Glomerular endothelial cell (primary cell): ENCODE results near the gene IRF4. TPM values are rescaled to one million over a fixed set of nuclear protein-coding genes. Genes with fewer than 3 reads are reported as not detected.

Experiments used
- DNase-seq: peaks from one replicate; pipeline ENCODE4 v3.0.0-alpha.2; 2011; ENCODE audit warnings: low read depth, low spot score; ENCODE audit errors: extremely low read depth
- total RNA-seq: library from RNA; depleted of rRNA; stranded (reverse); fragments of >200 nt; gene quantifications from 2 replicates; pipeline ENCODE4 v1.2.3, GENCODE V29; 2015

Gene IRF4
- total RNA-seq, 1 donor from 2014 or later: not detected

DNA sequence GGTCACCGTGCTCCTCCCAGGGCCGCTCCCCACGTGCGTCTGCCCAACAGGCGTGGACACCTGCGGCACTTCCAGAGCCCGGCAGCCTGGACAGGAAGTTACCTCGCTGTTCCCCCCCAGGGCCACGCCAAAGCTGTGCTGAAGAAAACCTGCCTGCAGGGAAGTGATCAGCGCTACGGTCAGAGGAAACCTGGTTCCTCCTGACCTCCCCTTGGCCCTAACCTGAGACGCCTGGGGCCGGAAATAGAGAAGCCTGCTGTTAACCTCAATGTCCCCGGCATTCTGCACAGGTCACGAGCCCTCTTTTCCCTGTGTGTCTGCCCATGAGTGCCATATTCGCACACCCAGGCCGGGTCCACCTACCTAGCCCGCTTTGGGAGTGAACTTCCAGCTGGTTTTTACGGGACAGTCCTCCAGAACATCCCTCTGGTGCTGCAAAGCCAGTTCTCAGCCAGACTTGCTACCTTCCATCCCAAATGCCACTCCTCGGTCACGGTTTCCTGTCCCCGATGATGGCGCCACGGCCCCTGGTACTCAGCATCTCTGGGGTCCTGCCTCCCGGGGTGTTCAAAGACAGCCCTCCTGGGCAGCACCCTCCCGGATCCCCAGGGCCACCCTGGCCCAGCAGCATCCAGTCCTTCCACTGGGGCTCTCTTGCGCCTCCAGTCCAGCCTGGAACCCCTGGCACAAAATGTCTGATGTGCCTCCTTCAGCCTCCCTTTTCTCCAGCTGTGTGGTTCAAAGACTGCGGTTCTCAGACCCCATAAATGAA, 12.0 kb upstream of the IRF4 start:
- no peak for DNase-seq

DNA sequence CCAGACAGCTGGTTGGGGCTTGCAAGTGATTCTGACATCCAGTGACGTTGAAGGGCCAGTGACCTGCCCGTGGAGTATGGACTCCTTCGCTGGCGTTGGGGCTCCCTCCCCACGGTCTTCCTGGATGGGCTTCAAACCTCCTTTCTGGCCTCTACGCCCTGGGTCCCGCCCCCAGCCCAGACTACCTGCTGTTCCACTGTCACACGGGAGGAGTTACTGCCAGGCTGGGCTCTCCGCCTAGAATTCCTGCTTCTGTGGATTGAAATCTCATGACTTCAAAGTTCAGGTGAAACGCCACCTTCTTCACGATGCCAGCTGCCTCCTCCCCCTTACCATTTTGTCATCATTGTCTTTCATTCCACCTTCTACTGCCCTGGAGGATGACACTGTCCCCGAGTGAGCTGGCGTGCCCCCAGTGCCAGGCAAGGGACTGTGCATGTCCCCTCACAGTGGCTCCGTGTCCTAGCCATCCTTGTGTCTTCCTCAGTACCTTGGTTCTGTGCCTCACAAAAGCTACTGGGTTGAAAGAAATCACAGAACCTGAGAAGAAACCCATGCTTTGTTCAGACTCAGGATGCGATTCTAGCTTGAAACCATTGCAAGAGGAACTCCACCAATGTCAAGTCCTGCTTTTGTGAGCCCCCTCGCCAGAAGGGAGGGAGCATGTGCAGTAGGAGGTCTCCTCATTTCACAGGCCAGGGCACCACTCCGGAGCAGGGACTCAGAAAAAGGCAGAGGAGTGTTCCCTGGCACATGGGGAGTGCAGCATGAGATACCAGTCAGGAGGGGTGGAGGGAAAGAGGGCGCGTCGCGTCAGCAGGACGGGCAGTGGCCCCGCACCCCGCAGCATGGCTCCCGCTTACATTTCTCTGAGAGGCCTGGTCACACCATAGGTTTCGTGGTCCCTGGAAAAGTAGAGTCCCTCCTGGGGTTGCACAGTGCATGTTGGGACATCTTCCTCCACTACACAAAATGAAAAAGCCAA, 11.0 kb upstream of the IRF4 start:
- no peak for DNase-seq

DNA sequence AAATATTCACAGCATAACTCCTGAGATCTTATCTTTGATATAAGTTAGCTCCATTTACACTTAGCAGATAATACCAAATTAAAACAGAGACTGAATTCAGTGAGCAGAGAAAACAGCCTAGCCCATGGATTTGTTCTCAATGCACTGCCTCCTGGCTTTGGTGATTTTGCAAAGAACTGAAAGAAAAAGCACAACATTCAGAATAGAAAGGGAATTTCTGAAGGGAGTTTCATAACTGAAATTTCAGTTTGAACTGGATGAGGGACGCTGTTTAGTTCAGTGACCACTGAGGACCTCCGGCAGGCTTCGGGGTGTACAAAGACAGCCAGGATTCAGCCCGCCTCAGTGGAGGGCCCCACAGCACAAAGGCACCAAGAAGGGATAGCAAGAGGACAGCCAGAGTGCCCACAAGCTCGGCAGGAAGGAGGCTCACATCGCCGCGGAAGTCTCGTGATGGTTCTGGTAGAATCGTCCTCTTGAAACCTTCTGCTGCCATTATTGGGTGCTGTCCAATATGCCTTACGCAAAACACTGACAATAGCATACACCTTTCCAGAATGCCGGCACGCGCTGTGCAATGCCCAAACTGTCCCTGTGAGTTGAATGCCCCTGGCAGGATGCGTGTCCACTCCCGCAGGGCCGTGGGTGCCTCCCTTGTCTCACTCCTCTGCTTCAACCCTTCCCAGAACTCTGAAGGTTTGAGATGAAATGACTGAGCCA, 9.7 kb upstream of the IRF4 start:
- no peak for DNase-seq

DNA sequence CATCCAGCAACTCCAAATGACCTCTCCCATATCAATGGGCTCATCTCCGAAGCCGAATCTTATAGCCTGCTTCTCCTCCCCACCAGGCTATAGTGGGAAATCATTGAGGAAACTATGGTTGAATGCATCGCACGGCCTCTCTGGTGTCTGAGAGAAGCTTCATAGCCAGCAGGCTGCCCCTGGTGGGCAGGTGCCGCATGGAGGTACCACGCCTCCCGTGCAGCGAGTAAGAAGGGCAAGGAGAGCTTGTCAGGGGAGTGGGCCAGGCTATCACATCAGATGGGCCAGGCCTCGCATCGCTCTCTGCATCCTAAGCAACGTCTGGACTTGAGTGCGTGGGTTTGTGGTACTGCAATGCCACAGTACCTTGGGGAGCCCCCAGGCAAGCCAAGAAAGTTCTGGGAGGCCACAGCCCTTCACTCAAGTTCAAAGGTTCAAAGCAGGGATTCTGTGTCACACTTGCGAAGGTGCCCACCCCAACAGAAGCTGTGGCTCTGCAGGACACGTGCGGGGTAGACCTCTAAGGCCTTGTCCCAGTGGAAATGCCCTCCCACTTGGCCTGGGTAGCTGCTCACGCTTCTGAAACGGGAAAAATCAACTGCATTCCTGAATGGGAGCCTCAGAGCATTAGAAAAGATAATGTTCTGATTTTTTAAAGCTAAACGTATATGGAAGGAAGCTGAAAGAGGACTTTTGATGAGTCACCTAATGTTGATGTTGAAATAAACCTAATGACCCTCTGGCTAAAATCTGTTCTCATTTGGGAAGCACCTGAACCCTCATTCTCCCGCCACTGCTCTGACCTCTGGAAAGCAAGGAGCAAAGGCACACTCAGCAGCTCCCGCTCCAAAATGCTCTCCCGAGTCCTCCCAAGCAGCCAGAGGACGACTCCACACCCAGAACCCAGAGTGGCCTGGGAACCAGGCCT, 8.4 kb upstream of the IRF4 start:
- no peak for DNase-seq

DNA sequence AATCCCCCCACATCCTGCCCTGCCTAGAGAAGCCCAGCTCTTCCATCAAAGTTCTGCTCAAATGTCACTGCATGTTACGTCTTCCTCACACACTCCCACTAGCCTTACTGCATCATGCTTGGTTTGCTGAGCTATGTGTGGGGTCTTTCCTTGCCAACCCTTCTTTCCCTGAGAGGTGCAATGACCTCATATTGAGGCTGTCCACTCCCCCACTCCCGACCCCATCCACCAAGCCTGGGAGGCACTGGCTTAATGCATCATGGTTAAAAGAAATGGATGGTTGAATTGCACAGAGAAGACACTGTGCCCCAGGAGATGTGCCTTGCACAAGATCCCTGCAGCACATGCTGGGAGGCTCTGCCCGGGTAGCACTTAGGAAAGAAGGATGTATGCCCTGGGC, 7.7 kb upstream of the IRF4 start:
- DNase-seq: no peak

DNA sequence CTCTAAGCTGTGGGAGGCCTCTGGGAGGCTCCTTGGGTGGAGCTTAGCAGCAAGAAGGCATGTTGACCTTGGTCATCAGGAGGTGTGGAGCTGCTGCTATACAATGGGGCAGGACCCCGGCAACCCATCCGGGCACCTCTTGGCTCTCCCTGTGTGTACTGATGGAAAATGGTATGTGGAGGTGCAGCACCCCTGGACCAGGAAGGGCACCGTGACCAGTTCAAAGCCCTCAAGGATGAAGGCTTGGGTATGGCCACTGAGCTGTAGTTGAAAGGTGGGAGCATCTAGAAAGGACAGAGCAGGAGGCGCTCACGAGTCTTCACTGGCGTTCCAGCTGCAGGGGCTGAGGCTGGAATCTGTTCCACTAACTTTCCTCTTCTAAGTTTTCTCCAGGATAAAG, 6.7 kb upstream of the IRF4 start:
- DNase-seq: no peak

DNA sequence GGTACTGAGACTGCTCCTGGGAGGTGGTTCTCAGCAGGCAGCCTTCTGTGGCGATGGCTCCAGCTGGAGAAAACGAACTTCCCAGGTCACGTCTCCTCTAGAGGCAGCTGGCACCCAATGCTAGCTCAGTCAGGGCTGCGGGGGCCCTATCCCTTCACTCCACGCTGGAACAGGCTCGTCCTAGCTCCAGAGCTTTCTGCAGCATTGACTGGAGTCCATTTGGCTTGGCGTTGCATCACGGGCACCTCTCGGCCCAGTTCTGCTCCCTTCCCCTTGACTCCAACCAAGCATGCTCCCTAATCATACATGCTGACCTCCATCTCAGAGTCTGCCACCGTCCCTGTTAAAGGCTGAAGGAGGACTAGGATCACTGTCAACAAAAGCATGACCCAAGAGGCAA, 5.9 kb upstream of the IRF4 start:
- DNase-seq: no peak

DNA sequence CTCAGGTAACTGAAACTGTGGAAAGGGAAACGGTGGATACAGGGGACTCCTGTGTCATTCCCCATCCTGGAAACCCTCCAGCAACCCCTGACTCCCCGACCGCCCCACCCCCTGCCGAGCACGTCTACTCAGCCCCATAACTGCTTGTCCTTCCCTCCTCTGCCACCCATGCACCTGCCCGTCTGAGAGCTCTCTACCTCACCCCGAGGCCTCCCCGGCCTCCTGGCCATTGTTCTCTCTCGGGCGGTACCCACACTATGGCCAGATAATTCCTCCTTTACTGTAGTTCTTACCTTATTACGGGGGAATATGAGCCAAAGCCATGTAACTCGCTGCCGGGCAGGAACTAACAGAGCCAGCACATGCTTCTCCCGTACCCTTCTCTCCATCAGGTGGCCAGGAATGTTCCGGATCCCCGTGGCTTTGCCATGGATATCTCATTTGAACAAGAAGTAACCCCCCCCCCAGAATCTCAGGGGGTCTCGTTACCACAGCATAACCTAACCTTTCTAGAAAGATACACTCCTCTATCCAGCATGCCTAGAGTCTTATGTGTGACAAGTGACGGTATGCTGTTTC, 4.8 kb upstream of the IRF4 start:
- DNase-seq: no peak

DNA sequence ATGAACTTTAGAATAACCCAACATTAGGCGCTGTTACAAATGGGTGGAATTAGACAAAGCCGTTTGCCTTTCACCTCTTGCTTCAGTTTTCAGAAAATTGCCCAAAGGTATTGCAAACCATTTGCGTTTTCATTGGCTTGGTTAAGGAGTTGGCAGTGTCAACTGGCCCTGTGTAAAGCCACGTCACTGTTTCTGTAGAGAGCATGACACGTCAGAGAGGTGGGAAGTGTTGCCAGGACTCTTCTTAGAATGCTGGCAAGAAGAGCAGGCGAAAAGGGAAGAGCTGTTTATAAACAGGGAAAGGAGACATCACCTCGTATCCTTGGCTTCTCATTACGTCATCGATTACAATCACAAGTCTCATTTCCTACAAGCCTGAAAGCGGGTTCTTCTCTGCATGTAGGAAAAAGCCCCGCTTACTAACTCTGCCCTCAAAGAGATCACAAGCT, 4.2 kb upstream of the IRF4 start:
- DNase-seq: no peak

DNA sequence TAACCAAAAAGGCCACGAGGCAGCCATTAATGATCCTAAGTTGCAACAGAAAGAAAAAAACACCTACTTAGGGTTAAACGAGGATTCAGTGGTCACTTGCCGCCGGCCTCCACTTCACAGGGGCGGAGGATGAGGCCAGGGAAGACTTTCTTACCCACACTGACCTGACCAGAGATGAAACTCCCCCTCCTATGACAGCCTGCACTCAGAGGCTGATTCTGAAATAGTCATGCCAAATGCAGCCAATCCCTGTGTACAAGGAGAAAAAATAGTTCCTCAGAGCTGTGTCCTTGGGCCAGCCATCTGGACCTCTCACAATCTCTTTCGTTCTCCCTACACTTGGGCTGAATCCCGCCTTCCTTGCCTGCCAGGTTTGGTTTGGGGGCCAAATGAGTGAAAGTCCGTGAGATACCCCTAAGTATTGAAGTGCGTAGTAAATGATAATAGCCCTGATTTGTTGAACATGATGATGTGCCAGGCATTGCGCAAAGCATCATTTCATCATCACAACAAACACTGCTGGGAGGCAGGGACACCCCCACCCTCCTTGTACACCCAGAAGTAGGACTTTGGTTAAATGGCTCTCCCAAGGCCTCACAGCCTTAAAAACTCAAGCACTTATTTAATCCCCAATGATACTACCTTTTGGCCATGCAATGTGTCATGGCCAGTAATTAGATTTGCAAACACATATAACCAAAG, 3.2 kb upstream of the IRF4 start:
- DNase-seq: no peak

DNA sequence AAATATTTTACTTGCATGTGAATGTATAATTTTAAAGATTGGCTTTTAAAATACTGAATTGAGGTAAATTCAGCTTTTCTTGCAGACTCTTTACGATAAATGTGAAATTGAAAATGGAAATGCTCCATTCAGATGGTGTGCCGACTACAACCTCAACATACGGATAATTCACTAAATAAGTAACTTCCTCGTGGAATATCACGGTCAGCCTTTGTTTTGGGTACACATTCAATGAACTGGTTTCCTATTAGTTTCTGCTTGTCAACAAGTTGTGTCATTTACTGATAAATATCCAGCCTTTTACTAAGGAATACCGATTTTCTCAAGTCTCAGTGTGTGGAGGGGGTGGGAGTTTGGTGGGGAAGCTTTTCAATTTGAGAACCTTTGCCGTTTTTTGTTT, 2.4 kb upstream of the IRF4 start:
- no peak for DNase-seq

DNA sequence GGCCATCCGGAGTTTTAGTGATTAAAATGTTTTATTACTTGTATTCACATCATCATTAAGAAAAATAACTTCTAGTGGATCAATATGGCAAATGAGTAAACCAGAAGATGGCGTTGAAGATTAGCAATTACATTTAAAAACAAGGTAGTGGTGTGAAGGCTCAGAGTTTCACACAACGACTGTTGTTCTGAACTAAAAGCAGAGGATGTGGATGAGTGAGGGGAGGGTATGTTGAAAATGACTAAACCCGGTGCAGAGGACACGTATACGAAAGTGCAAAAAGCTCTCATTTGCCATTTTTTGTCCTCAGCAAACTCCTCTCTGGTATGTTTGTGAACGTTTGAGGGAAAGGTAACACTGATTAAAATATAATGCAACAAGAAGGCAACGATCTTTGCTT, 1.9 kb upstream of the IRF4 start:
- no peak for DNase-seq

DNA sequence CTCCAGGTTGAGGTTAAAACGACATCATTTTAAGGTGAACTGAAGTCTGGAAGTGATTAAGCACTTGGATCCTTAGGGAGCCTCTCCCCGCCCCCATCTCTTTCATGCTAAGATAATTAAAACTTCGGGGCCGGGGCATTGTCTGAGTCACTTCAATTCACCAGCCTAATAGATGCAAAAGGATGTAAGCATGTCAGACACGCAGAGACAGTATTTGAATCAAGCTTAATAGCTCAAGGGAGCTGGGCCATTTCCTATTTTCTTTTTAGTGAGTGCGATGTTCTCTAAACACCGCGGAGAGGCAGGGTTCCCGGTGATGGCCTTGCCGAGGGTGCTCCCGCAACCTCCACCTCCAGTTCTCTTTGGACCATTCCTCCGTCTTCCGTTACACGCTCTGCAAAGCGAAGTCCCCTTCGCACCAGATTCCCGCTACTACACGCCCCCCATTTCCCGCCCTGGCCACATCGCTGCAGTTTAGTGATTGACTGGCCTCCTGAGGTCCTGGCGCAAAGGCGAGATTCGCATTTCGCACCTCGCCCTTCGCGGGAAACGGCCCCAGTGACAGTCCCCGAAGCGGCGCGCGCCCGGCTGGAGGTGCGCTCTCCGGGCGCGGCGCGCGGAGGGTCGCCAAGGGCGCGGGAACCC, 516 bp upstream of the IRF4 start:
- no peak for DNase-seq

DNA sequence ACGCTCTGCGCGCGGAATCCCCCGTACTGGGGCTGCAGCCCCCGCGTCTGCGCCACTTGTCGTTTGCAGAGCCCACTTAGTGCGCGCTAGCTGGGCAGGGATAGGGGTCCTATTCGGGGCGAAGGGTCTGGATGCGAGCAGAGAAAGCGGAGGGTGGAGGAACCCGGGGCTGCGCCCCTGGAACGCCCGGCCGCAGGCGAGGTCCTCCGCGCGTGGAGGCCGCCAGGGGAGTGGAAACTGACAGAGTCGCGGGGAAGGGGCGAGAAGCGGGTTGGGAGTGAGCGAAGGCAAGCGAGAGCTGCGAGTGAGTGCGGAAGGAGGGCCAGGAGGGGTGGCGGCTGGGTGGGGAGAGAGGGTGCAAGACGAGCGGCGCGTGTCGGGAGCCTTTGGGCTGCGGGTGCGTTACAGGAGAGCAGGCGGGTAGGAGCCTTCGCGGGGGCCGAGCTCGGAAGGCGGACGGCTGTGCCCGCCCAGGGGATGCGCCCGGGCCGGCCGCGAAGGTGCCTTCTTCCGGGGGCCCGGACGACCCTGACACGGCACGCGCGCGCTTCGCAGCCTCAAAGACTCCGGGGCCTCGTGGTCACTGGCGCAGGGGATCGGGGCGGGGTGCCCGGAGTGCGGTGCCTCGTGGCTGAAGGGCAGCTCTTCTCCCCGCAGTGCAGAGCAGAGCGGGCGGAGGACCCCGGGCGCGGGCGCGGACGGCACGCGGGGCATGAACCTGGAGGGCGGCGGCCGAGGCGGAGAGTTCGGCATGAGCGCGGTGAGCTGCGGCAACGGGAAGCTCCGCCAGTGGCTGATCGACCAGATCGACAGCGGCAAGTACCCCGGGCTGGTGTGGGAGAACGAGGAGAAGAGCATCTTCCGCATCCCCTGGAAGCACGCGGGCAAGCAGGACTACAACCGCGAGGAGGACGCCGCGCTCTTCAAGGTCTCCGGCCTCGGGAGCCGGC, 1.2 kb downstream of the IRF4 start:
- DNase-seq: no peak

DNA sequence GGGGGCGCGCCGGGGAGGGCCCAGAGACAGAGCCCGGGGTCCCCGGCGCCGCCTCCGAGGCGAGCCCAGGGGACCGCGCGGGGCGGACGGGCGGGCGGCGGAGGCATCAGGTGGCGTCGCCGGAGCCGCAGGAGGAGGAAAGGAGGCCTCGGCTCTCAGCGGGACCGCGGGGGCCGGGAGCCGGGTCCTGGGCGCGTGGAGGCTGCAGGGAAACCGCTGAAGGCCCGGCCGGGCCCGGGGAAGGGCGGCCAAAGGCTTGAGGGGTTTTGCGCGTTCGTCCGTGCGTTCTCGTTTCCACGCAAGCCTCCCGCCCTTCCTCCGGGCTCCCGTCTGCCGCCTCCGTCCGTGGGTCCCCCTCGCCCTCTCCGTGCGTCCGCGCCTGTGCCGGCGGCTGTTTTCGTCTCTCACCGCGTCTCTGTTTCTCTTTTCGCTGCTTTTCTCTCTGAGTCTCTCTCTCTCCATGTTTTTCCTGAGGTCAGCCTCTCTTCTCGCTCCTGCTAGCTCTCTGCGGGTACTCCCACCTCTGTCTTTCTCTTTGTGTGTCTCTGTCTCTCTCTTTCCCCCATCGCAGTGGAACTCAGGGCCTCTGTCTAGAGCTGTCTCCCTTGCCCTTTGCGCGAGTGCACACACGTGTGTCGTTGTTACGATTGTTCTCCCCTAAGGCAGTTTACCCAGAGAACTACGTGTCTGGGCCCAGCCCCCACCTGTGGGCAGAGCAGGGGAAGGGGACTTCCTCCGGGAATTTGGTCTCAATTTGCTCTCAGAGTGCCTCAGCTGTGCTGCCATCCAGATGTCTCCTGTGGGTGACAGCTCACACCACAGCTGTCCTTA, 2.1 kb downstream of the IRF4 start:
- no peak for DNase-seq

DNA sequence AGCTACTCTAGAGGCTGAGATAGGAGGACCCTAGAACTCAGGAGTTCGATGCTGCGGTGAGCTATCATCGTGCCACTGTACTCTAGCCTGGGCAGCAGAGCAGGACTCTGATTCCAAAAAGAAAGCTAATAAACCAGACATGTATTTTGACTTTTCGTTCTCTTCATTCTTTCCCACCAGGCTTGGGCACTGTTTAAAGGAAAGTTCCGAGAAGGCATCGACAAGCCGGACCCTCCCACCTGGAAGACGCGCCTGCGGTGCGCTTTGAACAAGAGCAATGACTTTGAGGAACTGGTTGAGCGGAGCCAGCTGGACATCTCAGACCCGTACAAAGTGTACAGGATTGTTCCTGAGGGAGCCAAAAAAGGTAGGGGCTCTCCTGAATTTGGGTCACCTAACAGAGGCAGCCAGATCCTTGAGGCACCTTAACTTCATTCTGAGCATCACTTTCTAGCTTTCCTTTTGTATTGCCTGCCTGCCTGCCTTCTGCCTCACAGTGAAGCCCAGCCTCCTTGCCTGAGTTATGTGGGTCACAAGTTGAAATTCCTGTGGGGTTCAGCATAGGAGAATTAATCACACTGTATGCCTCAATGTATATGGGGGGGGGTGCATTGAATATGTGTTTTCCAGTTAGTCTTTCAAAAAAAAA, 3.2 kb downstream of the IRF4 start:
- DNase-seq: no peak
